CMK (cell line): ENCODE measurements around the gene GPR137.
A peak's percentile ranks its signal among the peaks of the same experiment; 100 is the strongest.
"Not testable (repeated sequence)": the region's sequence is repeated elsewhere in the genome, so short reads cannot be mapped to it uniquely, and the experiment has no call there.

Source experiments
- DNase-seq: peaks from one replicate; pipeline ENCODE4 v3.0.0-alpha.2; 2010; ENCODE audit warnings: low read depth

GPR137 gene

DNA sequence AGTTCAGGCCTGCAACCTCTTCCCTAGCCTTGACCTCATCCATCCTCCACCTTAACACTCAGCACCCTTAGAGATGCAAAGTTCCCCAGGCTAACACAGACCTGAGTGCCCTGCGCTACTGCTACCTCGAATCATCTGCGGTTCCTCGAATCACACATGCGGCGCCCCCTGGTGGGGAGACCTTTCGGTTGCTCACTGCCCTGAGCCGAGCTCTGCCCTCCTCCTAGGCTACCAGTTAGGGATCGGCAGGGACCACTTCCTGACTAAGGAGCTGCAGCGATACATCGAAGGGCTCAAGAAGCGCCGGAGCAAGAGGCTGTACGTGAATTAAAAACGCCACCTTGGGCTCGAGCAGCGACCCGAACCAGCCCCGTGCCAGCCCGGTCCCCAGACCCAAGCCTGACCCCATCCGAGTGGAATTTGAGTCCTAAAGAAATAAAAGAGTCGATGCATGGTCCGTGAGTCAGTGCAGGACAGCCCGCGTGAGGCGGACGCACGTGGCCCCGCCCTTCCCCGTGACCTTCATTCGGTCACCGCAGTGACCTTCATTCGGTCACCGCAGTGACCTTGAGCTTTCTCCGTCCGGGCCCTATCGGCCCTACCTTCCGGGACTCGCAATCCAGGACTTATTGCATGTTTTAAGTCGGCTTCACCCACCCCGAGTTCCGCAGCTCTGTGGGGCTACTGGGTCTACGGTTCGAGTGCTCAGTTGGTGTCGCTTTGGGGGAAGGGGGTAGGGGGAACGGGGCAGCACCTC, 18.8 kb downstream of the GPR137 start:
- peak; percentile 77 for DNase-seq

- peak; percentile 95 for DNase-seq
Measured at GRCh38 chr11:64305075-64305690, 19.5 kb downstream of the GPR137 start, which contains the start of gene ESRRA. Gene ESRRA (plus strand): TSS chr11:64305524. CDS start chr11:64307180, 1,656 bp downstream.

- no peak for DNase-seq
Measured at GRCh38 chr11:64305691-64306562, 20.3 kb downstream of the GPR137 start.

DNA sequence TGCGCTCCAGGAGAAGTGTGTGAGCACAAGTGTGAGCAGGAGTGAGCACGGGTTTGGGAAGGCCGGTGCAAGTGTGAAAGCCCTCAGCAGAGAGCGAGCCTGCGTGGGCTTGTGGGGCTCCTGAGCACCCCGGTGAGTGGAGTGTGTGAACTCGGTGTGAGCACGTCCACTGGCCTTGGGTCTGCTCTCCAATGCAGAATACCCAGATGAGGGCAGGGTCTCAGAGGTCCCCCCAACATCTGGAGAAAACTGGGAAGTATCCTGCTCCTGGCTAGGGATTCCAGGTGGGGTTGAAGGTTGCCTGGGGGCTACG, 20.9 kb downstream of the GPR137 start:
- no peak for DNase-seq

- DNase-seq, result no peak
Measured at GRCh38 chr11:64306876-64307622, 21.4 kb downstream of the GPR137 start.

GRCh38 chr11:64307795-64308194, 22.1 kb downstream of the GPR137 start:
- DNase-seq, result not testable (repeated sequence)

- DNase-seq, result no peak
Measured at GRCh38 chr11:64312947-64313346, 27.3 kb downstream of the GPR137 start.

- DNase-seq, result no peak
Measured at GRCh38 chr11:64313491-64314145, 28.0 kb downstream of the GPR137 start.

DNA sequence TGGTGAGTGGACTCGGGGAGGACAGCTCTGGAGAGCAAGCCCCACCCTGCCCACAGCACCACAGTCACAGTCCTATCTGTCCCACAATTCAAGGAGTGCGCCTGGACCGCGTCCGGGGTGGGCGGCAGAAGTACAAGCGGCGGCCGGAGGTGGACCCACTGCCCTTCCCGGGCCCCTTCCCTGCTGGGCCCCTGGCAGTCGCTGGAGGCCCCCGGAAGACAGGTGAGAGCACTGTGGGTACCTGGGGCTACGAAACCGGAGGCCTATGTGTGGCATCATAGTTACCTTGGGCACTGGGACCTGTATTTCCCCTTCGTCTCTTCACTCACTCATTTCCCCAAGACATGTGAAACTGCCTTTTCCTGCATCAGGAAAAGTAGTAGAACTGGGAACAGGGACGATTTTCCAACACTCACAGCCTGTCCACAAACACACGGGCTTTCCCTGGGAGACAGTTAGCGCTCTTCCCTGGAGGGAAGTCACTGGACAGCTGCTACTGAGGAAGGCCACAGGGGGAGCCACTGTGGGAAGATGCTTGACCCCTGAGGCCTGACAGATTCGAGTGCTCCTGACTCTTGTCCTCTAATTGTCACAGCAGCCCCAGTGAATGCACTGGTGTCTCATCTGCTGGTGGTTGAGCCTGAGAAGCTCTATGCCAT, 28.6 kb downstream of the GPR137 start:
- no peak for DNase-seq

DNA sequence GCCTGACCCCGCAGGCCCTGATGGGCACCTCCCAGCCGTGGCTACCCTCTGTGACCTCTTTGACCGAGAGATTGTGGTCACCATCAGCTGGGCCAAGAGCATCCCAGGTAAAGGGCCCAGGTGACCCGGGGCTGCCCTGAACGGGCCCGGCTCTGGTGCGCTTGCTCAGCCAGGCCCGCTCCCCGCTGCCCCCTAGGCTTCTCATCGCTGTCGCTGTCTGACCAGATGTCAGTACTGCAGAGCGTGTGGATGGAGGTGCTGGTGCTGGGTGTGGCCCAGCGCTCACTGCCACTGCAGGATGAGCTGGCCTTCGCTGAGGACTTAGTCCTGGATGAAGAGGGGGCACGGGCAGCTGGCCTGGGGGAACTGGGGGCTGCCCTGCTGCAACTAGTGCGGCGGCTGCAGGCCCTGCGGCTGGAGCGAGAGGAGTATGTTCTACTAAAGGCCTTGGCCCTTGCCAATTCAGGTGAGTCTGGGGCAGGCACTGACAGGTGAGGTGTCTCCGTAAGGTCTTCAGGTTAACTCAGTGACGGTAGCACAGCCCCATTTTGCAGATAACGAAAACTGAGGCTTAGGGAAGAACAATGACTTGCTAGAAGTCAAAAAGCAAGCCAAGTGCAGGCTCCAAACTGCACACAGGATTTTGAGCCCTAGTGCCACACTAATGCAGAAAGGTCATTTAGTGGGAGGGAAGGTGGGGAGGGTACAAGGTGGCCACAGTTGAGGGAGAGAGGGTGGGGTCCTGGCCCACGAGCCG, 29.3 kb downstream of the GPR137 start:
- no peak for DNase-seq

DNA sequence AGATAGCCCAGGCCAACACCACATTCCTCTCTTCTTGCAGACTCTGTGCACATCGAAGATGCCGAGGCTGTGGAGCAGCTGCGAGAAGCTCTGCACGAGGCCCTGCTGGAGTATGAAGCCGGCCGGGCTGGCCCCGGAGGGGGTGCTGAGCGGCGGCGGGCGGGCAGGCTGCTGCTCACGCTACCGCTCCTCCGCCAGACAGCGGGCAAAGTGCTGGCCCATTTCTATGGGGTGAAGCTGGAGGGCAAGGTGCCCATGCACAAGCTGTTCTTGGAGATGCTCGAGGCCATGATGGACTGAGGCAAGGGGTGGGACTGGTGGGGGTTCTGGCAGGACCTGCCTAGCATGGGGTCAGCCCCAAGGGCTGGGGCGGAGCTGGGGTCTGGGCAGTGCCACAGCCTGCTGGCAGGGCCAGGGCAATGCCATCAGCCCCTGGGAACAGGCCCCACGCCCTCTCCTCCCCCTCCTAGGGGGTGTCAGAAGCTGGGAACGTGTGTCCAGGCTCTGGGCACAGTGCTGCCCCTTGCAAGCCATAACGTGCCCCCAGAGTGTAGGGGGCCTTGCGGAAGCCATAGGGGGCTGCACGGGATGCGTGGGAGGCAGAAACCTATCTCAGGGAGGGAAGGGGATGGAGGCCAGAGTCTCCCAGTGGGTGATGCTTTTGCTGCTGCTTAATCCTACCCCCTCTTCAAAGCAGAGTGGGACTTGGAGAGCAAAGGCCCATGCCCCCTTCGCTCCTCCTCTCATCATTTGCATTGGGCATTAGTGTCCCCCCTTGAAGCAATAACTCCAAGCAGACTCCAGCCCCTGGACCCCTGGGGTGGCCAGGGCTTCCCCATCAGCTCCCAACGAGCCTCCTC, 30.2 kb downstream of the GPR137 start:
- not testable (repeated sequence) for DNase-seq

- DNase-seq, result no peak
Measured at GRCh38 chr11:64316672-64317324, 31.1 kb downstream of the GPR137 start.

DNA sequence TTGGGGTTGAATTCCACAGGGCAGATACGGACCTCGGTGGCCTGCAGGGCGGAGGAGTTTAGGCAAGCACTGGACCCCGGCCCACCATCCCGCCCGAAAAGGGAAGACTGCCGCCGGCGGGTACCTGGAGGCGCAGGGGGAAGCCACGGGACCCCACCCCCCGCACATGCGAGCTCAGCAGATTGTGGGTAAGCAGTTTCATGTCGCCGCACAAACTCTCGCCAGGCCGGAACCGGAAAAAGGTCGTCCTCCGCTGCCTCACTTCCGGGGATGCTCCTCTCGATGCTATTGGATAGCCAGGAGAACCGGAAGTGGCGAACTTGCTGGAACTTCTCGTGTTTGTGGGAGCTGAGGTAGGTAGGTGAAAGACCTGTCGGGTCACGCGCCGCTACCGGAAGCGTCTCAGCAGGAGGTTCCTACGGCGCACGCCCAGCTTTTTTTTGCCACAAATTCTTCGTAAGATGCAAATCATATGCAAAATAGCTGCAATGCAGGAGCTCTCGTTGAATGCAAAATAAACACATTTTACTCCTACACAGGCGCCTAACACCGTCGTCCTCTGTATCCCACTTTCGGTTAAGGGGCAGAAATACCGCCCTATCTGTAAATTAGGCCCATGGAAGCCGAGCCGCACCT, 31.8 kb downstream of the GPR137 start, which contains the start of gene TRMT112:
TRMT112 (minus strand) TSS at position 235 of the 636 bp plus-strand sequence; CDS start at position 202, 33 bp downstream.
- peak; percentile 85 for DNase-seq

DNA sequence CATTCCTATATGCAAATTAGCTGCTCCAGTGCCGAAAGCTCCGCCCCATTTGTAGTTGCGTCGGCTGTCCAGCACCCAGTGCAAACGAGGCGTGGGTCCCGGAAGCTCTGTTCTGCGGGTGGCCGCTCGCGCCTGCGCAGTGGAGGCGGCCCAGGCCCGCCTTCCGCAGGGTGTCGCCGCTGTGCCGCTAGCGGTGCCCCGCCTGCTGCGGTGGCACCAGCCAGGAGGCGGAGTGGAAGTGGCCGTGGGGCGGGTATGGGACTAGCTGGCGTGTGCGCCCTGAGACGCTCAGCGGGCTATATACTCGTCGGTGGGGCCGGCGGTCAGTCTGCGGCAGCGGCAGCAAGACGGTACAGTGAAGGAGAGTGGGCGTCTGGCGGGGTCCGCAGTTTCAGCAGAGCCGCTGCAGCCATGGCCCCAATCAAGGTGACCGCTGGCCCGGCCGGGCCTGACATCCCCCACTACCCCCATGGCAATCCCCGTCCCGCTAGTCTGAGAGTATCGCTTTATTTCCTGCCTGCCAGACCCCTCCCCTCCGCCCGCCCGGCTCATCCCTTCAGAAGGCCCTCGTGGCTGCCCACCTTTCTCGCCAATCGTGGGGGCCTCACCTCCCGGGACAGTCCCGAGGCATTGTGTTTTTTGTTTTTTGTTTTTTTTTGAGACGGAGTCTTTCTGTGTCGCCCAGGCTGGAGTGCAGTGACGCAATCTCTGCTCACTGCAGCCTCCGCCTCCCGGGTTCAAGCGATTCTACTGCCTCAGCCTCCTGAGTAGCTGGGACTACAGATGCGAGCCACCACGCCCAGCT, 32.5 kb downstream of the GPR137 start, which contains the start of gene PRDX5:
PRDX5 (plus strand) TSS at position 161 of the 805 bp plus-strand sequence; CDS start at position 256, 95 bp downstream.
- DNase-seq, result peak; percentile 92

GRCh38 chr11:64318766-64319761, 33.4 kb downstream of the GPR137 start:
- DNase-seq, result no peak

DNA sequence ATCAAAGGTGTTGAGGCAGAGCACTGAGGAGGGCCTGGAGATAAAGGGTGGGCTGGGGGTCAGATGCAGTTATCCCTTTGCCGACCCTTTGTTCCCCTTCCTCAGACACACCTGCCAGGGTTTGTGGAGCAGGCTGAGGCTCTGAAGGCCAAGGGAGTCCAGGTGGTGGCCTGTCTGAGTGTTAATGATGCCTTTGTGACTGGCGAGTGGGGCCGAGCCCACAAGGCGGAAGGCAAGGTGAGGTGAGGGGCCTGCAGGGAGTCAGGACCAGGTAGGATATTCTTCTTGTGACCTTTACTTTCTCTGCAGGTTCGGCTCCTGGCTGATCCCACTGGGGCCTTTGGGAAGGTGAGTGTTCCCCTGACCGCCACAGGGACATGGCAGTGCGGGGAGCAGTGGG, 34.9 kb downstream of the GPR137 start:
- no peak for DNase-seq
